ENCODE results near the gene PTX4. TPM values are rescaled to one million over a fixed set of nuclear protein-coding genes. Genes with fewer than 3 reads are reported as not detected.

PTX4 gene
- total and polyA plus RNA-seq, 2 experiments from 2014 or later = not detected

GRCh38 chr16:1488054-1488601 is 616 bp downstream of the PTX4 start:
- H3K79me2 ChIP-seq (replicated peaks; ENCODE audit: insufficient read depth) = no peaks in the 10 kb centered on the region
- no peaks in the 10 kb centered on the region for H3K9me2 ChIP-seq (ENCODE audit: insufficient read depth)
- DNase-seq (ENCODE audit: low spot score) = no peak
- no peak overlapping the region for H3K27ac ChIP-seq (ENCODE audit: low read depth)
- H2AFZ ChIP-seq = no peak overlapping the region
- TF ChIP-seq REST (IDR thresholded peaks at IDR 0.05; ENCODE audit: unreplicated experiment) (no peak), JUNB (IDR thresholded peaks at IDR 0.05; ENCODE audit: unreplicated experiment) (no peak), EZH2phosphoT487 (IDR thresholded peaks at IDR 0.05; ENCODE audit: unreplicated experiment) (no peak)
- H3K4me3 Mint-ChIP-seq = no peak overlapping the region
- no peak overlapping the region for H3K4me2 ChIP-seq
- no peaks in the 10 kb centered on the region for H3K36me3 Mint-ChIP-seq (ENCODE audit: low read depth)
- no peak overlapping the region for H3K27ac Mint-ChIP-seq
- no peak for ATAC-seq
- H3F3A ChIP-seq (replicated peaks; ENCODE audit: low read depth) = 0 out of 2 replicates have a peak, but pooled peaks cover 6% of the 10 kb centered on the region
- no peaks in the 10 kb centered on the region for H3K27me3 ChIP-seq (ENCODE audit: insufficient read depth)
- peaks cover 6% of the 10 kb centered on the region; the same call in 2 of the 3 replicates for H3K4me1 Mint-ChIP-seq
- peaks cover 25% of the 10 kb centered on the region for H3K27me3 Mint-ChIP-seq (ENCODE audit: insufficient read depth, low read depth, poor library complexity)
- no peaks in the 10 kb centered on the region for H4K20me1 ChIP-seq (replicated peaks; ENCODE audit: insufficient read depth)
- H3K4me3 ChIP-seq = no peak overlapping the region
- H3K4me1 ChIP-seq (ENCODE audit: insufficient read depth) = 0 out of 2 replicates have a peak, but pooled peaks cover 4% of the 10 kb centered on the region
- H3K36me3 ChIP-seq (ENCODE audit: insufficient read depth) = no peaks in the 10 kb centered on the region
- H3K9me3 Mint-ChIP-seq = peaks cover 2% of the 10 kb centered on the region; the same call in 1 of the 3 replicates

GRCh38 chr16:1487395-1488053 is 1.2 kb downstream of the PTX4 start:
- H3K79me2 ChIP-seq (replicated peaks; ENCODE audit: insufficient read depth) = no peaks in the 10 kb centered on the region
- no peaks in the 10 kb centered on the region for H3K36me3 ChIP-seq (ENCODE audit: insufficient read depth)
- Mint-ChIP-seq H3K27me3 (ENCODE audit: insufficient read depth, low read depth, poor library complexity) (peaks cover 23% of the 10 kb centered on the region), H3K4me3 (no peak overlapping the region), H3K27ac (no peak overlapping the region), H3K9me3 (peaks cover 2% of the 10 kb centered on the region; the same call in 1 of the 3 replicates), H3K4me1 (peaks cover 2% of the 10 kb centered on the region; the same call in 2 of the 3 replicates), H3K36me3 (ENCODE audit: low read depth) (no peaks in the 10 kb centered on the region)
- H3K9me2 ChIP-seq (ENCODE audit: insufficient read depth) = no peaks in the 10 kb centered on the region
- DNase-seq (ENCODE audit: low spot score) (no peak), ATAC-seq (no peak)
- H3F3A ChIP-seq (replicated peaks; ENCODE audit: low read depth) = 0 out of 2 replicates have a peak, but pooled peaks cover 1% of the 10 kb centered on the region
- H3K4me1 ChIP-seq (ENCODE audit: insufficient read depth) = 0 out of 2 replicates have a peak, but pooled peaks cover under 1% of the 10 kb centered on the region
- H3K27ac ChIP-seq (ENCODE audit: low read depth) = no peak overlapping the region
- H2AFZ ChIP-seq = no peak overlapping the region
- H4K20me1 ChIP-seq (replicated peaks; ENCODE audit: insufficient read depth) = no peaks in the 10 kb centered on the region
- no peak overlapping the region for H3K4me3 ChIP-seq
- no peaks in the 10 kb centered on the region for H3K27me3 ChIP-seq (ENCODE audit: insufficient read depth)
- H3K4me2 ChIP-seq = no peak overlapping the region
- TF ChIP-seq CREB1 (CRISPR knock-in tag; IDR thresholded peaks at IDR 0.05; ENCODE audit: low read depth) = no peak
- no peak for TF ChIP-seq REST (IDR thresholded peaks at IDR 0.05; ENCODE audit: unreplicated experiment)
- no peak for TF ChIP-seq STAT1 (IDR thresholded peaks at IDR 0.05; ENCODE audit: unreplicated experiment)
- TF ChIP-seq ZNF331 (CRISPR knock-in tag; IDR thresholded peaks at IDR 0.05; ENCODE audit: low read depth) = no peak
- TF ChIP-seq JUNB (IDR thresholded peaks at IDR 0.05; ENCODE audit: unreplicated experiment) = no peak
- no peak for TF ChIP-seq POLR2AphosphoS5 (IDR thresholded peaks at IDR 0.05; ENCODE audit: low read depth)
